ENCODE data around the gene ABCA12.

GRCh38 chr2:215055891-215056290, 82.5 kb downstream of the ABCA12 start:
- TF ChIP-seq TCF7L2 (IDR thresholded peaks at IDR 0.05; ENCODE audit: borderline replicate concordance, extremely low read depth, insufficient read depth, insufficient read length) = no peak
- no peak for TF ChIP-seq EZH2 (IDR thresholded peaks at IDR 0.05)
- TF ChIP-seq CTCF (IDR thresholded peaks at IDR 0.05 in 2 of 3, conservative IDR thresholded peaks at IDR 0.05 in 1 of 3; ENCODE audit: borderline replicate concordance in 1 of 3, insufficient read depth in 1 of 3, low read depth in 2 of 3, low read length in 2 of 3) = no peak
- TF ChIP-seq EZH2phosphoT487 (IDR thresholded peaks at IDR 0.05; ENCODE audit: borderline replicate concordance) = no peak
- TF ChIP-seq CBX3 (IDR thresholded peaks at IDR 0.05; ENCODE audit: low read depth) = no peak
- TF ChIP-seq SP1 (IDR thresholded peaks at IDR 0.05; ENCODE audit: low read depth) = no peak
- no peak for TF ChIP-seq POLR2A (IDR thresholded peaks at IDR 0.05; ENCODE audit: borderline replicate concordance, extremely low read depth, insufficient read depth, insufficient read length)
- no peak for TF ChIP-seq POLR2AphosphoS5 (IDR thresholded peaks at IDR 0.05; ENCODE audit: low read depth, low read length)
- TF ChIP-seq, protein P1, sequence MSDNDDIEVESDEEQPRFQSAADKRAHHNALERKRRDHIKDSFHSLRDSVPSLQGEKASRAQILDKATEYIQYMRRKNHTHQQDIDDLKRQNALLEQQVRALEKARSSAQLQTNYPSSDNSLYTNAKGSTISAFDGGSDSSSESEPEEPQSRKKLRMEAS (IDR thresholded peaks at IDR 0.05) = no peak
- TF ChIP-seq CEBPB (IDR thresholded peaks at IDR 0.05; ENCODE audit: low read depth) = no peak
- TF ChIP-seq RAD21 (IDR thresholded peaks at IDR 0.05; ENCODE audit: low read depth) = no peak
- TF ChIP-seq, protein P2, sequence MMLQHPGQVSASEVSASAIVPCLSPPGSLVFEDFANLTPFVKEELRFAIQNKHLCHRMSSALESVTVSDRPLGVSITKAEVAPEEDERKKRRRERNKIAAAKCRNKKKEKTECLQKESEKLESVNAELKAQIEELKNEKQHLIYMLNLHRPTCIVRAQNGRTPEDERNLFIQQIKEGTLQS (IDR thresholded peaks at IDR 0.05) = no peak

Measured in HCT116 (cell line).